ENCODE measurements around the gene OR10AG1. TPM values are rescaled to one million over a fixed set of nuclear protein-coding genes. Genes with fewer than 3 reads are reported as not detected.

OR10AG1 gene, protein sequence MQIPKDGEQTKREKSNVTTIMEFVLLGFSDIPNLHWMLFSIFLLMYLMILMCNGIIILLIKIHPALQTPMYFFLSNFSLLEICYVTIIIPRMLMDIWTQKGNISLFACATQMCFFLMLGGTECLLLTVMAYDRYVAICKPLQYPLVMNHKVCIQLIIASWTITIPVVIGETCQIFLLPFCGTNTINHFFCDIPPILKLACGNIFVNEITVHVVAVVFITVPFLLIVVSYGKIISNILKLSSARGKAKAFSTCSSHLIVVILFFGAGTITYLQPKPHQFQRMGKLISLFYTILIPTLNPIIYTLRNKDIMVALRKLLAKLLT
- total RNA-seq = not detected in 2 replicates

GRCh38 chr11:55969845-55970244 is at the start of gene OR10AG1:
Gene OR10AG1 (minus strand): TSS chr11:55969945. CDS start chr11:55969907, 38 bp downstream.

DNA sequence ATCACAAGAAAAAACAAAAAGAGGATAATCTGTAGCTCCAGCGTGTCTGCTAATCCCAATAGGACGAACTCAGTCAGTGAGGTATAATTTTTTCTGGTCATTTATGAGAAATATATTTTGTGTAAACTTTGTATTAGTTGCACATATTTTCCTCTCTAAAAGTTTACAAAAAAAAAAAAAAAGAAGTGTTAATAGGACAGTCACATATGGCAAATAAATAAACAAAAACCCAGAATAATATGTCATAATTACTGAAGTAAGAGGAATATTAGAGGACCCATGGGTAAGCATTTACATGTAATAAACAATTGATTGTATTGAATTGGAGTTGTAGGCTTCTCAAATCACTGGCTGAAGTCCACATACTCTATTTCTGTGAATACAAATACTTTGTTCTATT is 24.8 kb upstream of the OR10AG1 start, which contains the start of gene OR5F1:
TSS of gene OR5F1 (minus strand) at position 101 of the 400 bp plus-strand sequence. CDS start at position 101, 0 bp downstream.

DNA sequence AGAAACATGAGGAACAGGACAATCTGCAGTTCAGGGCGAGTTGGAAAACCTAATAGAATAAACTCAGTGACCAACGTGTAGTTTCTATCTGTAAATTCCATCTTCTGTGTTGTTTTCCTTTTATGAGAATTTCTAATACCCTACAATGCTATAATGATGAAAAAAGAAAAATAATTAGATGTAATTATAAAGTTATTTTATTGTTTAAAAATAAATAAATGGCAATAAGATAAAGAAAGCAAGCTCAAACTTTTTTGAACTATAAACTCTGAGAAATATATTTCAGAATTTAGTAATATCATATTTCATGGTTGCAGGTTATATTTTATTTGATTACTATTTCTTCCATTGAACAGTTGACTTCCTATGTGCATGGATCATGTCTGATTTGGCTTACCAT is 33.4 kb downstream of the OR10AG1 start, which contains the start of gene OR5I1:
TSS of gene OR5I1 (minus strand) at position 101 of the 400 bp plus-strand sequence. CDS start at position 101, 0 bp downstream.

Other genes with a start within 250 kb of the OR10AG1 start
- not detected in 2 replicates for gene OR5D13, start 196.5 kb downstream of the OR10AG1 start, total RNA-seq
- gene OR5D14, start 174.4 kb downstream of the OR10AG1 start, total RNA-seq = not detected in 2 replicates
- gene OR5L1, start 158.6 kb downstream of the OR10AG1 start, total RNA-seq = not detected in 2 replicates
- not detected in 2 replicates for gene OR5D18, start 150.3 kb downstream of the OR10AG1 start, total RNA-seq
- not detected in 2 replicates for gene OR5L2, start 142.7 kb downstream of the OR10AG1 start, total RNA-seq
- gene OR5D16, start 131.2 kb downstream of the OR10AG1 start, total RNA-seq = not detected in 2 replicates
- not detected in 2 replicates for gene TRIM51, start 86.6 kb downstream of the OR10AG1 start, total RNA-seq
- gene OR5W2, start 55.4 kb downstream of the OR10AG1 start, total RNA-seq = not detected in 2 replicates
- gene OR5I1, start 33.5 kb downstream of the OR10AG1 start, total RNA-seq = not detected in 2 replicates
- not detected in 2 replicates for gene OR5F1, start 24.7 kb upstream of the OR10AG1 start, total RNA-seq
- gene OR5AS1, start 57.7 kb upstream of the OR10AG1 start, total RNA-seq = not detected in 2 replicates
- gene OR8I2, start 123.4 kb upstream of the OR10AG1 start, total RNA-seq = not detected in 2 replicates
- not detected in 2 replicates for gene OR8H2, start 133.7 kb upstream of the OR10AG1 start, total RNA-seq
- gene OR8H3, start 152.4 kb upstream of the OR10AG1 start, total RNA-seq = not detected in 2 replicates
- not detected in 2 replicates for gene OR8J3, start 170.3 kb upstream of the OR10AG1 start, total RNA-seq
- gene OR8K5, start 190.4 kb upstream of the OR10AG1 start, total RNA-seq = not detected in 2 replicates
- not detected in 2 replicates for gene OR5J2, start 206.7 kb upstream of the OR10AG1 start, total RNA-seq